Activated CD8-positive, alpha-beta memory T cell treated with anti-CD3 and anti-CD28 coated beads for 24 hours (primary cell): ENCODE results near the gene ILK.

Experiments used
- DNase-seq: peaks from one replicate; pipeline ENCODE4 v3.0.0-alpha.2; 2020

The ILK gene

GRCh38 chr11:6622261-6623171, 18.9 kb downstream of the ILK start:
- DNase-seq: no peak

- no peak for DNase-seq
These were observed 20.1 kb downstream of the ILK start for GRCh38 chr11:6623391-6624363.

GRCh38 chr11:6625156-6625831, 21.7 kb downstream of the ILK start:
- no peak for DNase-seq

DNA sequence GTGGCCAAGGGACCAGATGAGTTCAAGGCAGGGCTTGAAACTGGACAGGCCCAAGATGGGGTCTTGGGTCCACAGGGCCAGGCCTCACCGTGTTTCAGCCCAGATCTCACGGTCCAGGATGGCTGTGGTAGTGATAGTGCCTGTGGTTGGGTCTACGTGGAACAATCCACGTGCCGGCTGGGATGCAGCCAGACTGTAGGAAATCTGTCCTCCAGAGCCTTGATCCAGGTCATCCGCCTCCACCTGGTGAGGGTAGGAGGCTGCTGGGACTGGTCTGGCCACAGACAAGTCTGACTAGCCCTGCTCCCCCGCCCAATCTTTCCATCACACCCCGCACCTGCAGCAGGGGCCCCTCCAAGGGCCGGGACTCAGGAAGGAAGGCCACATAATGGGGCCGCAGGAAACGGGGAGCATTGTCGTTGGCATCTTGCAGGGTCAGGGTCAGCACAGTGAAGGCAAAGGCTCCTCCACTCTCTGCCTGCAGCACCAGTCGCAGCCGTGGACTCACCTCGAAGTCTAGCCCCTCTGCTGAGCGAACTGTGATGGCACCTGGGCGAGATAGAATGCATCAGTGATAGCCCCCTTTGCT, 22.4 kb downstream of the ILK start:
- no peak for DNase-seq

DNA sequence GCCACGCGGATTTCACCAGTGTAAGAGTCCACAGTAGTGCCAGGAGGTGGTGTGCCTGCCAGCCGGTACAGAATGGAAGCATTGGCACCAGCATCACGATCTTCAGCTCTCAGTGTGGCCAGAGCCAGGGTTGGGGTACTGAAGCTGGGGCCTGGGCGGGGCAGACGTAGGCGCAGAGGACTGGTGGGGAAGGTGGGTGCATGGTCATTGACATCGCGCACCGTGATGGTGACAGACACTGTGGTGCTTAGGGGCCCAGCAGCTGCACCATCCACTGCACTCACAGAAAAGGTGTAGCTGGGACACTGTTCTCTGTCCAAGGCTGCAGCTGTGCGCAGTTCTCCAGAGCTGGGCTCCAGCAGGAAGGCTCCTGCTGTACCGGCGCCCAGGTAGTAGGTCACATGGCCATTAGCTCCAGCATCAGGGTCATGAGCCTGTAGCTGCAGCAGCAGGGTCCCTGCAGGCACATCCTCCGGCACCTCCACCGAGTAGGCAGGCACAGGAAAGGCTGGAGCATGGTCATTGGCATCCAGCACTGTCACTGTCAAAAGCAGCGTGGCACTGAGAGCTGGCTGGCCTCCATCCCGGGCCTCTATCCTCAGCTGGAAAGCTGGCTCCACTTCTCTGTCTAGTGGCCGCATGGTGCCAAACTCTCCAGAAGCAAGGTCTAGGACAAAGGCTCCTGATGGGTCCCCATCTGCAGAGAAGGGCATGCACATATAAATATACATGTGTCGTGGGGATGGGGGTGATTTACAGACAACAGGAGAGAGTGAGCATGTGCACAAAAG, 23.6 kb downstream of the ILK start:
- no peak for DNase-seq

GRCh38 chr11:6627762-6628241, 24.2 kb downstream of the ILK start:
- no peak for DNase-seq

DNA sequence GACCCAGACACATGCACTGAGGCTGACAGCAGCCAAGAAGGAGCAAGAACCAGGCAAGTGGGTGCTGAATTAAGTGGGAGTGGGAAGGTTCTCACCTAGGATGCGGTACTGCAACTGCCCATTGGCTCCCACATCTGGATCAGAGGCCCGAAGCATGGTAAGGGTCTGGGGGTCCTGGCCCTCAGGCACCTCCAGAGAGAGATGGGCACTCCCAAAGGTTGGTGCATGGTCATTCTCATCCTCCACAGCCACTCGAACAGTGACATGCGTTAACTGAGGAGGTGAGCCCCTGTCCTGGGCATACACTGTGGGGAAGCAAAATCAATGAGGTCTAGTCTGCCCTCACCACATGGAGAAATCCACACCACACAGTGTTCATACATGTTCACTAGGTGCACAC, 25.0 kb downstream of the ILK start:
- no peak for DNase-seq

DNA sequence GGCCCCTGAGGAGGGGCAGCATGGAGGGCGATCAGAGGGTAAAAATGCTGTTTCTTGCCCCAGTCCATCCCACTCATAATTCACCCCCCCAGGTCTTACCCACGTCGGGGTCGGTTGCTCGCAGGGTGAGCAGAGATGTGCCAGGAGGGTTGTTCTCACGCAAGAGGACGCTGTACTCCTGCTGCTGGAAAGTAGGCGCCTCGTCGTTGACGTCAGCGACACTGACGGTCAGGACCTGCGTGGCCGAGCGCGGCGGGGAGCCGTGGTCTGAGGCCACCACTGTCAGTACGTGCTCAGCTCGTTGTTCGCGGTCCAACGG, 26.0 kb downstream of the ILK start:
- no peak for DNase-seq

- no peak for DNase-seq
These were observed 26.5 kb downstream of the ILK start for GRCh38 chr11:6629892-6630631.

- DNase-seq: no peak
These were observed 27.2 kb downstream of the ILK start for GRCh38 chr11:6630632-6631291.

DNA sequence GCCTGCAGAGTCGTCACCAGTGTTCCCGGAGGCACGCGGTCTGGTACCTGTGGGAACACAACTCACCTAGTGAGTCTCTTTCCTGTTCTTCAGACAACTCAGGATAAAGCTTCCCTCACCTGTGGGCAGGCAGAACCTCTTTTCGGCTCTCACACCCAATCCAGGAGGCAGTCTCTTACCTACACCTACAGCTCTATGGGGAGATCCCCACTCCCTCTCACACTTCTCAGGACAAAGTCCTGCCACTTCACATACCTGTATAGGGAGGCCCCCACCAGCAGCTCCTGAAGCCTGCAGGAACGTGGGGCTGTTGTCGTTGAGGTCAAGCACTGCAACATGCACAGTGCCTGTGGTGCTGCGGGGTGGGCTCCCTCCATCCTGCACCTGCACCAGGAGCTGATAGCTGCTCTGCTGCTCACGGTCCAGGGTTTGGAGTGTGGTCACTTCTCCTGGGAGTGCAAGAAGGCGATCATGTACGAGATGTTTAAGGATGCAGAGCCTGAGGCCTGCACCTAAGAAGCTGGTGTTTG, 27.9 kb downstream of the ILK start:
- no peak for DNase-seq

DNA sequence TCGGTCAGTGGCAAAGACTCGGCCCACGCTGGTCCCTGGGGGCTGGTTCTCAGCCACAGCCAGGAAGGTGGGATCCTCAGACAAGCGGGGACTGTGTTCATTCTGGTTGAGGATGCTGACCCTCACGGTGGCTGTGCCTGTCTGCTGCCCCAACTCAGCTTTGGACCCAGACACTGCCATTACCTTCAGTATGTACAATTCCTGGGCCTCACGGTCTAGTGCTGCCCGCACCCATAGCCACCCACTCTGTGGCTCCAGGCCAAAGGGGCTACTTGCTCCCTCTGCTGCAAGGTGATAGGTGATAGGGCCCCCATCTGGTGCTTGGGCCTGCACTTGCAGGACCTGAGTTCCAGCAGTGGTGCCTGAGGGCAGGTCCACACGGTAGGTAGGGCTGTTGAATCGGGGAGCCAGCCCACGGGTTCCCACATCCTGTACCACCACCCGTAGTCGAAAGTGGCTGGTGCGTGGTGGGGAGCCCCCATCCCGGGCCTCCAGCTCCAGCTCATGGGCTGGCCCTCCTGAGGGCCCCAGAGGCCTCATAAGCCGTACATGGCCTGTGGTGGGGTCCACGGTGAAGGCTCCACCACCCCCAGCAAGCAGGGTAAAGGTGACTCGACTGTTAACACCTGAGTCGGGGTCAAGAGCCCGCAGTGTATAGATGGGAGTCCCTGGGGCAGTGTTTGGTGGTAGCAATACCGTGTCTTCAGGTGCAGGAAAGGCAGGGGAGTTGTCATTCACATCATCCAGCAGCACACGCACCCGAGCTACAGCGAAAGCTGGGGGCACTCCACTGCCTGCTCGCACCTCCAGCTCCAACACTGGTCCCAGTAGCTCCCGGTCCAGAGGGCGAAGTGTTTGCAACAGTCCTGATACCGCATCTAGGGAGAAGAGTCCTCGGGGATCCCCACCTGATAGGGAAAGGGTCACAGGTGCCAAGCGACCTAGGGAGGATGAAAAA, 28.8 kb downstream of the ILK start:
- no peak for DNase-seq

DNA sequence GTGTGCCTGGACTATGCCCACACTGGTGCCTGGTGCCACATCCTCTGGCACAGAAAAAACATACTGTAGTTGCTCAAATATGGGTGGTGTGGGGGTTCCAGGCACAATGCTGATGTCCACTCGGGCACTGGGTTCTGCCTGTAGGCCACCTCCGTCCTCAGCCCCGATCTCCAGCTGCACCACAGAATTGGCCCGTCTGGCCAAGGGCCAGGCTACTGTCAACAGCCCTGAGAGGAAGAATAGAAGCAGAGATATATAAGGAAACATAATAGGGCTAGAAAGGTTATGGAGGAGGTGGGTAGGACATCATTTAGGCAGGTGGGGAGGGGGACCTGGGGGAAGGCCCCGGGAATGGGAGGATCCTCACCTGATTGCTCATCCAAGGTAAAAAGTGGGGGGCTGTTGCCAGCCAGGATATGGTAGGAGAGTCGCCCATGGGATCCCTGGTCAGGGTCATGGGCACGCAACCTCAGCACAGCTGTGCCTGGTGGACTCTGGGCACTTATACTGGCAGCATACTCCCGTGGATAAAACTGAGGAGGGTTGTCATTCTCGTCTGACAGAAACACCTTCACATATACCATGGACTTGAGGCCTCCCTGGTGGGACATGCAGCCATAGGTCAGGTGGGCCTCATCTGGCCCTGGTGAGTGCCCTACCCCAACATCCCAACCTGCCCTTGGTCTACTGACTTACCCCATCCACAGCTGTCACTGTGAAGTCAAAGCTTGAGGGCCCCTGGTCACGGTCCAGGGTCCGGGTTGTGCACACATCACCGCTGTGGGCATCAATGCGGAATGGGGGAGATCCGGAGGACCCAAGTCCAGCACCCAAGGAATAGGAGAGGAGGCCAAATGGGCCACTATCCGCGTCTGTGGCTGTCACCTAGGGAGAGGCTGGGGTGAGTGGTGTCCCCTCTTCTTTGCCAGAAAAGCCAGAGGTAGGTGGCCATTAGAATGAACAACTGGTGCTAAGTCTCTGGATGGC, 30.1 kb downstream of the ILK start:
- no peak for DNase-seq

- no peak for DNase-seq
These were observed 31.0 kb downstream of the ILK start for GRCh38 chr11:6634534-6634933.

- no peak for DNase-seq
These were observed 31.7 kb downstream of the ILK start for GRCh38 chr11:6635082-6635932.

DNA sequence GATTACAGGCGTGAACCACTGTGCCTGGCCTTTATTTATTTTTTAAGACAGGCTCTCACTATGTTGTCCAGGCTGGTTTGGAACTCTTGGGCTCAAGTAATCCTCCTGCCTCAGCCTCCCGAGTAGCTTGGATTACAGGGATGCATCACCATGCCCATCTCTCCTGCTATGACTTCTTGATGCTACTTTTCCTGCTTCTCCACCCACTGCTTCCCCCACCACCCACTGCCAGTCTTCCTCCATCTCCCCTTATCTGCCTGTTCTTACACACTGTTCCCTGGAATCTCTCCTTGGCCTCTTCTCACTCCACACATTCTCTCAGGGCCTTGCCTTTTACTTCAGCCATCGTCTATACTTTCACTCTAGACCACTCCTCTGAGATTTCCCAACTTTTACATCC, 32.9 kb downstream of the ILK start:
- DNase-seq: no peak

DNA sequence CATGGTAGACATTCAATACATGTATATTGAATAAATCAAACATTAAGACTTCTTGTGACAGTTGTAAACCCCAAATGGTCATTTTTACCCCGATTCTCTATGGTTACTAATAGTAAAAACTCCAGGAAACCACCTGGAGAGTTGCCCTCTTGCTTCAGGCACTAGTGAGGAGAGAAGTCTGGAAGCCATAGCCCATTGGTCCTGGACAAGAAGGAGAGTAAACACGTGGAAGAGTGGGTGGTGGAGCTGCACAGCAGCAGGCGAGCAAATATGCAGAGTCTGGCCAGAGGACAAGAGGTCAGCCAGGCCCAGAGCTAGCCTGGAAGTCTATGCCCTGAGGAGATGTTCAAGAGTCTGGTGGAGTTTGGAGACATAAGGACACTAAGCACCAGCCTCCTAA, 34.3 kb downstream of the ILK start:
- DNase-seq: no peak
